Brain pericyte (primary cell): ENCODE data around the gene TXNDC16.
"Not testable (repeated sequence)": the region's sequence is repeated elsewhere in the genome, so short reads cannot be mapped to it uniquely, and the experiment has no call there.

Experiments used
- DNase-seq: peaks from one replicate; pipeline ENCODE4 v3.0.0-alpha.2; 2012; ENCODE audit warnings: low read depth, low spot score

Gene TXNDC16

DNA sequence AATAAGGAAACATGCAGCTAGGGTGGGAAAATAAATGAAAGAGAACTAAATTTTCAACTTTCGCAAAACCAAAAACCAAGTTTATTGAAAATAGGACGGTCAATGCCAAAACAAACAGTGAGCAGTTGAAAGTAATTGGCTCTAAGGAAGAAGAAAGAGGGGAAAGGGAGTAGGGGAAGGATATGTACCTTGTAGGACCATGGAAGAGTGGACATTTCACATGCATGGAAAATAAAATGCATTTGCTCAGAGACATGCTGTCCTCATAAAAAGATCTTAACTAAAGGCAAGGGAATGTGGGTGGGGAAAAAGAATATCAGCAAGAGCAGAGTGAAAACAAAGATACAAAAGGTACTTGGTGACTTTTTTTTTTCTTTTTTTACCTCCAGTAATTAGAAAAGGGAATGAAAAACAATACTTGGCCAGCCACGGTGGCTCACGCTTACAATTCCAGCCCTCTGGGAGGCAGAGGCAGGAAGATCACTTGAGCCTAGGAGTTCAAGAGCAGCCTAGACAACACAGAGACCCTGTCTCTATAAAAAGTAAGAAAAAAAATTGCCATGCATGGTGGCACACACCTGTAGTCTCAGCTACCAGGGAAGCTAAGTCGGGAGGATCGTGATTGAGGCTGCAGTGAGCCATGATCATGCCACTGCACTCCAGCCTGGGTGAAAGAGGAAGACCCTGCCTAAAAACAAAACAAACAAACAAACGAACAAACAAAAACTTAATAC is 6.6 kb downstream of the TXNDC16 start:
- DNase-seq = no peak

DNA sequence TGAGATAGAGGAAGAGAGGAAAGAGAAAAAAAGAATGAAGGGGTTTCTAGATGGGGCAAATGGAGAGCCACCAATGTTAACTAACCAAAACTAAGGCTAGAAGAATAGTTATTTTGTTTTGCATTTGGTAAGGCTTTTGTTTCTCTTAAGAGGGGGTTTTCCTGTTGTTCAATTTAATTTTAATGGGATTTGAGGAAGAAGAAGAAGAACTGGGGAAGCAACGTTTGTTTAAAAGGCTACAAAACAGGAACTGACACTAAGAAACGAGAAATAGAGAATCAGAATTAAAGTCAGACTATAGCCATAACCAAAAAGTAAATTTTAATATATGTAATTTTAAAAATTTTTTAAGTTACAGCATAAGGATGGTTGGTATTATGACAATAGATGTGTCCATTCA is 13.7 kb downstream of the TXNDC16 start:
- DNase-seq = no peak

DNA sequence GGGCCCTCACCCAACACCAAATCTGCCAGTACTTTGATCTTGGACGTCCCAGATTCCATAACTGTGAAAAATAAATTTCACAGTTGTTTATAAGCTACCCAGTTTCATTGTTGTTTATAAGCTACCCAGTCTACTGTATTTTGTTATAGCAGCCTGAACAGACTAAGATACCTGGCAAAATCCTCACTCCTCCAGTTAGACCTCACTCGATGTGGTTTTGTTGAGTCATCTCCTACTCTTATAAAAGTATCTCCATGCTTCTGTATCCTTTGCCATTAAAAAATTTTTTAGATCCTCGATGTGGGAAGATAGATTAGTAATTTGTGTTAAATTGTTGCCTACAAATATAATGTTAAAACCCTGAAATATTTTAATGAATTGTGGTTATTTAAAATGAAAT is 16.0 kb downstream of the TXNDC16 start:
- DNase-seq = no peak

DNA sequence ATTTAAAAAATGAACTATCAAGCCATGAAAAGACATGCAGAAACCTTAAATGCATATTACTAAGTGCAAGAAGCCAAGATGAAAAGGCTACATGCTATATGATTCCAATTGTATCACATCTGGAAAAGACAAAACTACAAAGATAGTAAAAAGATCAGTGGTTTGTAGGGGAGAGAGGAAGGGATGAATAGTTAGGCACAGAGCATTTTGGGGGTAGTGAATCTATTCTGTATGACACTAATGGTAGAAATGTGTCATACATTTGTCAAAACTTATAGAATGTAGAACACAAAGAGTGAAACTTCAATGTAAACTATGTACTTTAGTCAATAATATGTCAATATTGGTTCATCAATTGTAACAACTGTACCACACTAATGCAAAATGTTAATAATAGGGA is 20.8 kb downstream of the TXNDC16 start:
- no peak for DNase-seq

DNA sequence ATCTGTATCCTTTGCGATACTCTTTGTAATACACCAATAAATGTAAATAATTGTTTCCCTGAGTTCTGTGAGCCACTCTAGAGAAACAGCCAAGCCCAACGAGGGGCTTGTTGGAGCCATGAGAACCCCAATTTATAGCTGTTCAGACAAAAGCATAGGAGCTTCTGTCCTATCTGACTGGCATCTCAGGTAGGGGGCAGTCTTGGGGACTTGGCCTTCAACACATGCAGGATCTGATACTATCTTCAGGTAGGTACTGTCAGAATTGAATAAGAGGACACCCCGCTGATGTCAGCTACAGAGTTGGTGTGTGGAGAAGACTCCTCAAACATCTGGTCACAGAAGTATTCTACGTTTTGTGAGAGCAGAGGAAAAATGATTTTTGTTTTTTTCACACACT is 25.3 kb downstream of the TXNDC16 start:
- no peak for DNase-seq

DNA sequence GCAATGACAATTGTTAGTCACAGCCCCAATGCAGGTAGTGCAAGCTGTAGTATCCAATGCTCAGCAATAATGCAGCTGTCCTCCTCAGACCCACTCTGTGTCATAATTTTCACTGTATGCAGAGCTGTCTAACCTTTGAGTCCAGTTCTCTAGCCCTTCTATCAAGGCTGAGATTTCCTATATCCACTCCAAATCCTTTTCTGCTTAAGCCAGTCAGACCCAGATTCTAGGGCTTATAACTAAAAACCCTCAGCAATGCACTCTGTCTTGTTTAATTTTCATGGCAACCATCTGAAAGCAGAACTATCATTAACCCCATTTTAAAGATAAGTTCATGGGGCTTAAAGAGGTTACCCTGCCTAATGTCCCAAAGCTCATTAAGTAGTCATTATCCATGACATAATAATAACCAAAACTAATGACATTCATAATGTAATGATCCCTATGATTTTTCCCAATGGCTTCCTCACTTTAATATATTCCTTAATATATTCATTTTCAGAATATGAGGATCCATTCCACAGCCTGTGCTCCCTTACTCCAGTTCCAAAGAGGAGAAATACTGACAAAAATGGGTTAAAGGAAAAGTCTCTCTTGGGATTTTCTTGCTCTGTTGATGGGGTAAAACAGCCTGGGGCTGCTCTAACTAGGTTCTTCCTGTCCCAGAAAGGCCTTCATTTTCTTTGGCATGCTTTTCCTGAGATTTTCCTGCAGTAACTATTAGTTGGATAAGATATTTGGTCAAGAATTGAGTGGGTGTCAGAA is 29.5 kb downstream of the TXNDC16 start:
- DNase-seq = no peak

DNA sequence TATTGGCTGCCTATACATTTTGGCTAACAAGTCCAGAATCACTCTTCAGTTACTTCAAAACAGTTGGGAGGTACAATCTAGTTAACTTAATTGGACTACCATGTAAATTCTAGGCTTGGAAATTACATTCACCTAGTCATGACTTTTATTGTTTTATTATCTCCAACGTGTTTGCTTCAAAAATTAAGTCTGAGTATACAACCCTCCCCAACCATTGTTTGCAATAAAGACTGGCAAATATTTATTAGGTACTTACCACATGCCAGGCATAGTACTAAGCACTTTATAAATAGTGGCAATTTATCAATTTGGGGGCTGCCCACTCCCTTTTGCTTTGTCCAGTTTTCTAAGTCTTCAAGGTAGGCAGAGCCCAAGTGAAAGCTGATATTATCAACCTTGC is 30.3 kb downstream of the TXNDC16 start:
- no peak for DNase-seq

DNA sequence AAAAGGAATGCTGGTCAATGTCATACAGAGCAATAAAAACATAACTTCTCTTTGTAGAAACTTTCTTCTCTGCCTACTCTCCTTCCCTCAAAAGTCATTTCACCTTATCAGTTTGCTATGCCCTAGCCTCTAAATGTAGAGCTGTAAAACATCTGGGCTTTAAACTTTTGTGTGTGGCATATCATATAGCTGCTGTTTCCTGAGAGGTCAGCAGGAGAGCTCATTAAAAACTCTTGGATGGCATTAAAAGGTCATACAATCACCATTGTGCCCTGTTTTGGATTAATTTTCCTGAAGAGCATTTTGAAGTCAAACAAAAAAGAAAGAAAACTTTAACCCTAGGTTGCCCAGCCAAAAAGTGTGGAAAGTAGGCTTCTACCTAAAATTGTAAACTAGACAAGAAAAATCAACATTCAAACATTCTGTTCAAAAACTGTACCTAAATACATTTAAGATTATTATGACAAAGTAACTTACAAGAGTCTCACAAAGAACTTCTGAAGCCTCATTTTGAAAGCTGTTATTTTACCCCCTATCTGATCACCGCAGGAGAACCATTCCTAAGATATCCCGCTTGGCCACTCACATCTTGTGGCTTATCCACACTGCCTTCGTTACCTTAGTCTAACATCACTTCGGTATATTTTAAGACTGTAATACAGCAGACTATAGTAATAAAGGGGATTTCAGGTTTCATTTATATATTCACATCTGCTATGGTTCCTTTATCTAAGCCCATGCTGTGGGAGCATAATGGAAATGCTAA is 38.1 kb downstream of the TXNDC16 start:
- no peak for DNase-seq

DNA sequence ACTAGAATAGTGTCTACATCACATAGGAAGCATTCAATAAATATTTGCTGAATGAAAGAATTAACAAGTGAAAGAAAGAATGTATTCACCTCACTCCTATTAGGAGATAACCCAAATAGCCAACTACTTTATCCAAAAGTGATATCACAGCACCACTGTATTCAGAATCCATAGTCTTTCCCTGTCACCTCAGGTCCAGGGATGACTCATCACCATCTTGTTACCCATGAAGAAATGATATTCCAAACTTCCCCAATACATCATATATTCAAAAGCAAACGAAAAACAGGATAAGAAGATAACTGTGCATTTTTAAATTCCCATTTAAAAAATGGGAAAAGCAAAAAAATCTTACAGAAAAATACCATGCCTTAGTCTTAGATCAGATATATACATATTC is 39.1 kb downstream of the TXNDC16 start:
- no peak for DNase-seq

DNA sequence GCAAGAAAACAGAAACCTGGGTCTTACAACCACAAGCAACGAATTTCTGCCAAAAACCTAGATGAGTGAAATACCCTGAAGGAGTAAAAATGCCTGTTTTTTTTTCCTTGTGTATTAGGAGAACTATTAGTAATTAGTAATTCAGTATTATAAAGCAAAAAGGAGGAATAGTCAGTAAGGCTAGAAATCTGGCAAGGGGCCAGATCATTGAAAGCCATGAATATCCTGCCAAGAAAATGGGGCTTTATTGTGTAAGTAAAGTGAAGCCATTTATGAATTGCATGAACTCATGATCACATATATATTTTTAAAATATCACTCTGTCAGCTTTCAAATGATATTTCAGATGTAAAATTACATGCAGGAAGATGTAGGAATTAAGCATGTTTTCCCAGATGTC is 57.9 kb downstream of the TXNDC16 start:
- DNase-seq = no peak

DNA sequence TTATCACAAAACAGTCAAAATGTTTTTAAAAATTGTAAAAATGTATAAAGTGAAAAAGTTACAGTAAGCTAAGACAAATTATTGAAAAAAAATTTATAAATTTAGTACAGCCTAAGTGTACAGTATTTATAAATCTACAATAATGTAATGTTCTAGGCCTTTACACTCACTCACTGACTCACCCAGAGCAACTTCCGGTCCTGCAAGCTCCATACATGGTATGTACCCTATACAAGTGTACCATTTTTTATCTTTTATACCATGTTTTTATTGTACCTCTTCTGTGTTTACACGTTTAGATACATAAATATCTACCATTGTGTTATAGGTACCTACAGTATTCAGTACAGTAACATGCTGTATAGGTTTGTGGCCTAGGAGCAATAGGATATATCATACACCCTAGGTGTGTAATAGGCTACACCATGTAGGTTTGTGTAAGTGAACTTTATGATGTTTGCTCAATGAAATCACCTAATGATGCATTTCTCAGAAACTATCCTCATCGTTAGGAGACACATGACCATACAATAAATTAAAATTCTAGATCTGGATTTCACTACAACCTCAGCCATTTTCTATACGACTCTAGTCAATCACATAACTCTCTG is 66.8 kb downstream of the TXNDC16 start:
- no peak for DNase-seq

DNA sequence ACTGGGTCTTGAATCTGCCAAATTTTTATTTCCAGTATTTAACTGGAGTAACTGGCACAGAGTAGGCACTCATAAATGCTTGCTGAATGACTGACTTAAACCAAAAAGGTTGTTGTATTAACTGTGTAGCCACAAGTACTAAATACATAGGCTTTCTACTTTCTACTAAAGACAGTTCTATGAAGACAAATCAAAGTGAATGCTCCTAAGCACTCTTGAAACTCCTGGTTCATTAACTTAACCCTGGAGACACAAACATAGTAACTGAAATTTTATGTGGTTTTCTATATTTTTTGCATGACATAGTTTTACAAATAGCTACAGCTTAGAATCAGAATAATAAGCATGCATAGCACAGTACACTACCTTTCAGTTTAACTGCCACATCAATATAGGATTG is 70.4 kb downstream of the TXNDC16 start:
- DNase-seq = no peak

DNA sequence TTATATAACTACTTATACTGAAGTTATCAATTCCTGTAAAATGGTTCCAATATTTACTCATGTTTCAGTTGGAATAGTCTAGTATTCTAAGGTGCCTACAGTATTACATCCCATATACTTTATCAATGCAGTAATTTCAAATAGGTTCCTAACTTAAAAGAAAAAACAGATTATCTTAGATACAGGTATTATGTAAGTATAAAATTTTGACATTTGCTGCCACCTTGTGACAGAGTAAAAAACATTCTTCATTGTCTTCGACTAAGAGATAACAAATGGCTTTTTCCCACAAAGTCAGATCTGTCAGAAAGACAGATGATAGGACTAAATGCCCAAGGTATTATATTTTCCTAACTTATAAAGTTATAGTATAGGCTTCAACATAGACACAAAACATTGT is 78.7 kb downstream of the TXNDC16 start:
- DNase-seq = no peak

DNA sequence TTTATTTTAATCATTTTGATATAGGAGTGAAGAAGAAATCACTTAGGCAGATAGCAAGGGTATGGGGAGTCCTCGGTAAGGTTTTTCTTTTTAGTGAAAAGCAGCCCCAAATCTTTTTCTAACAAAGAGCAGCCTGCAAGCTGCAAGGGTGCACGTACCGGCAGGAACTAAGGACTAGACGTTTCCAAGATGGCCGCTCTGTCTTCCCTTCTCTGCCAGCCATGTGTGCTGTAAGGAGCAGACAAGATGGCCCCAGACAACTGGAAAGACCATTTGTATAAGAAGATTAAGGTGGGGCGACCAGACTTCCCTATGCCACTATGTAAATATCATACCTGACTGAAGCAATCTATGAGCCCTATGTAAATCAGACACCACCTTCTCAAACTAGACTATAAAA is 79.6 kb downstream of the TXNDC16 start:
- DNase-seq = no peak

DNA sequence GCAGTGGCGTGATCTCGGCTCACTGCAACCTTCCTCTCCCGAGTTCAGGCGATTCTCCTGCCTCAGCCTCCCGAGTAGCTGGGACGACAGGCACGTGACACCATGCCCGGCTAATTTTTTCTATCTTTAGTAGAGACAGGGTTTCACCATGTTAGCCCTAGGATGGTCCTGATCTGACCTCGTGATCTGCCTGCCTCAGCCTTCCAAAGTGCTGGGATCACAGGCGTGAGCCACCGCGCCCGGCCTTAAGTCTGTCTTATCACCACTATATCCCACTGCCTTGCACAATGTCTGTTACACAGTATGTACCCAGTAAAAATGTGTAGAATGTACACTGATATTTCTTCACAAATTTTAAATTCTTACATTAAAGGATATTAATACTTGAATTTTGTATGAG is 80.1 kb downstream of the TXNDC16 start:
- not testable (repeated sequence) for DNase-seq

DNA sequence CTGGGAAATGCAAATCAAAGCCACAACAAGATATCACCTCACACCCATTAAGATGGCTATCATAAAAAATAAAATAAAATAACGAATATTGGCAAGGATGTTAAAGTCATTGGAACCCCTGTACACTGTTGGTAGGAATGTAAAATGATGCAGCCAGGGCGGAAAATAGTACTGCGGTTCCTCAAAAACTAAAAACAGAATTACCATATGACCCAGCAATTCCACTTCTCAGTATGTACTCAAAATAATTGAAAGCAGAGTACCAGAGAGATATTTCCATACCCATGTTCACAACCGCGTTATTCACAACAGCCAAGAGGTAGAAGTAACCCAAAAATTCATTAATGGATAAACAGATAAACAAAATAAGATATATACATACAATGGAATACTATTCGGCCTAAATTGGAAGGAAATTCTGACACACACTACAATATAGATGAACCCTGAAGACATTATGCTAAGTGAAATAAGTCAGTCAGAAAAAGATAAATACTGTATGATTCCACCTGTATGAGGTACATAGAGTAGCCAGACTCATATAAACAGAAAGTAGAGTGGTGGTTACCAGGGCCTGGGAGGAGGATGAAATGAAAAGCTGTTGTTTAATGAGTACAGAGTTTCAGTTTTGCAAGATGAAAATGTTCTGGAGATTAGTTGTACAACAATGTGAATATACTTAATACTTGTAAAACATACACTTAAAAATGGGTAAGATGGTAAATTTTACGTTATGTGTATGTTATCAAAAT is 84.6 kb downstream of the TXNDC16 start:
- DNase-seq = no peak

DNA sequence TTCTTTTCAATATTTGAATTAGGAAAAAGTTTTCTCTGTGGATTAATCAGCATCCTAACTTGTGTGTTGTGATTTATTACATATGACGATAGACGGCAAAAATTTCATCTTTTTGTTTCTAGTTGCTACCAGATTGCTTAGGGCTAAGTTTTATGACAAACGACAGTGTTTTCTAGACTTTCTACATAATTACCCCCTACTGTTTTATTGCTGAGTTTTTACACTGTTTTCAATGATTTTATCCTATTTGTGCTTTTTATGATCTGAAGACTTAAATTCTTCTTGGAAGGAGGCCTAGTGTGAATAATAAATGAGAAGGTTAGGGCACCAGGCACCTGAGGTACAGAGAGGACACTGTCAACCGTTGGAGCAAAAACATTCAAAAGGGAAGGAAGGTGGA is 88.1 kb downstream of the TXNDC16 start:
- DNase-seq = no peak

DNA sequence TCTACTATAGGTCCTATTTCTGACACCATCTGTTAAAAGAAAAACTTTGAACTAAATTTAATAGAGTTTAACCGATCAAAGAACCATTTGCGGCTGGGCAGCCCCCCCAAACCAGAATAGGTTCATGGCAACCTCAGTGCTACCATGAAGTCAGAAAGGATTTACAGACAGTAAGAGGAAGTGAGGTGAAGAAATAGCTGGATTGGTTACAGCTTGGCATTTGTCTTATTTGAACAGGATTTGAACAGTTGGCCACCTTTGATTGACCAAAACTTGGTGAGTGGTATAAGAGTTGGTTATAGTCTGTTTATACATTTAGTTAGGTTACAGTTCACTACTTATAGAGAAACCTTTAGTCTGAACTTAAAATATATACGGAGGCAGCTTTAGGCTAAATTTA is 88.9 kb downstream of the TXNDC16 start:
- no peak for DNase-seq

DNA sequence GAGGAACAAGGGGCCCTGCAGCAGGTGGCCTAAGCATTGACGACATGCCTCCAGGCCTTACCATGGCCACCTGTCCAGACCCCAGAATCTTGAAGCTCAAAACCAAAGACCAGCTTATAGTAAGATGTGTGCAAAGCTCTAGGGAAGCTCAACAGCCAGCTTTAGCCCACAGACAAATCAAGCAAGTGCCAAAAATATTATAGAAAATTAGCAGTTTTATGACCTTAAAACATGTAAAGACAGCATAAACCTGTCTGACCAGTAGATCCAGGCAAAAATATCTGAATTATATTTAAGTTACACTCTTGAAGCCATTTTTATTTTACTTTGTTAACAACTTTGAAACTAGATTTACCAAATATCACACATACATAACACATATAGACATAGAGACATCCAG is 90.6 kb downstream of the TXNDC16 start:
- DNase-seq = no peak

DNA sequence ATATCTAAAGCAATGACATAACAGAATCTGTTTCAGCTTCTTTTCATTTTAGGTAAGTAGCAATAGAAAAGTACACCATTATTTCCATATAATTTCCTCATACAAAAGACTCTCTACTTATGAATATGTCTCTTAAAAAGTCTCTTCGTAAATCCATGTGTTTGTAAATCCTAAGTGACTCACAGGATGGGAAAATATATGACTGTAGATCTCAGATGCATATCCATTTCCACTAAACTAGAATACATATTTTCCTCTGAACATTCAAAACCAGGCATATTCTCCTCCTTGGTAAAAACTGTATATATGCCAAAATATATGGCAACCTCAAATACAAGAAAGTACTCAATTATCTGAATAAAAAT is 93.6 kb downstream of the TXNDC16 start:
- DNase-seq = no peak

DNA sequence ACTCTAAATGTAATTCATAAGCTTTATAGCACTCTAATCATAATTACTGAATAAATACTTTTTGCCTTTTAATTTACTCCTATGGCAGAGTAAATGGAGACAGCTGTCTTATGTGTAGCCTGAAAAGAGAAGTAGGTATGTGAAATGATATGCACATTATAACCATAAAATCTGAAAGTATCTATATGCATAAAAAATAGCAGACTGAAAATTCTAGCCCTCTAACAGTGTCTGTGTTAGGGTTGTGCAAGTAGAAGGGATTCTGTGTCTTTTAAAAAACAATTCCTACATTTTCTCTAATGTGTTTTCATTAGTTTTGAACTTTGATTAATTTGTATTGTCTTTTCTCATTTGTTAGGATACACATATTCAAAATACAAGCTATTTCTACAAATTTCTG is 94.9 kb downstream of the TXNDC16 start:
- DNase-seq = no peak
